Measurements from ENCODE around the gene NR1I3. TPM values are rescaled to one million over a fixed set of nuclear protein-coding genes. Genes with fewer than 3 reads are reported as not detected.
A peak's percentile ranks its signal among the peaks of the same experiment; 100 is the strongest.
"Not testable (repeated sequence)": the region's sequence is repeated elsewhere in the genome, so short reads cannot be mapped to it uniquely, and the experiment has no call there.

NR1I3 gene
- total RNA-seq, 1 donor from 2014 or later: not detected

- TF ChIP-seq POLR2A (IDR thresholded peaks at IDR 0.05): no peak
- no peak for TF ChIP-seq CTCF (IDR thresholded peaks at IDR 0.05)
- TF ChIP-seq POLR2AphosphoS5 (IDR thresholded peaks at IDR 0.05; ENCODE audit: insufficient read depth in 1 of 2, low read depth in 1 of 2): no peak
- H3K9me3 ChIP-seq: peaks cover 4% of the 10 kb centered on the region
- intact Hi-C loops (cut with DNase I): no loop called here
- DNase-seq (ENCODE audit: extremely low spot score in 2 of 2): no peak
- H3K27me3 ChIP-seq: no peaks in the 10 kb centered on the region
- H3K27ac ChIP-seq: no peak overlapping the region
- H3K36me3 ChIP-seq: no peaks in the 10 kb centered on the region
- H3K4me3 ChIP-seq: peak overlapping the region; percentile 46 to 51
- peaks cover 22% of the 10 kb centered on the region for H3K4me1 ChIP-seq
Measured at GRCh38 chr1:161259345-161259702, 21.3 kb upstream of the NR1I3 start.

GRCh38 chr1:161258439-161259344 is 20.7 kb upstream of the NR1I3 start, which contains the start of gene PCP4L1:
Gene PCP4L1 (plus strand): TSS chr1:161258745. CDS start chr1:161258975, 230 bp downstream.
- Histone ChIP-seq H3K27me3 (no peaks in the 10 kb centered on the region), H3K4me1 (peaks cover 22% of the 10 kb centered on the region), H3K4me3 (peak within 1 kb of the TSS; percentile 46 to 51), H3K27ac (no peak within 1 kb of the TSS), H3K9me3 (peaks cover 4% of the 10 kb centered on the region), H3K36me3 (no peaks in the 10 kb centered on the region)
- intact Hi-C loops (cut with DNase I): no loop called here
- TF ChIP-seq POLR2AphosphoS5 (IDR thresholded peaks at IDR 0.05; ENCODE audit: insufficient read depth in 1 of 2, low read depth in 1 of 2) (peak in 1 of 2 donors; percentile 63), POLR2A (IDR thresholded peaks at IDR 0.05) (no peak)
- DNase-seq (ENCODE audit: extremely low spot score in 2 of 2): no peak

- H3K27me3 ChIP-seq; H3K27ac ChIP-seq; intact Hi-C loops (cut with DNase I); H3K36me3 ChIP-seq; H3K9me3 ChIP-seq; H3K4me3 ChIP-seq; DNase-seq (ENCODE audit: extremely low spot score in 2 of 2): not testable (repeated sequence)
- peaks cover 22% of the 10 kb centered on the region for H3K4me1 ChIP-seq
Measured at GRCh38 chr1:161257109-161257508, 19.1 kb upstream of the NR1I3 start.

- peaks cover 18% of the 10 kb centered on the region for H3K4me1 ChIP-seq
- H3K36me3 ChIP-seq; DNase-seq (ENCODE audit: extremely low spot score in 2 of 2); H3K27me3 ChIP-seq; intact Hi-C loops (cut with DNase I); H3K9me3 ChIP-seq; H3K4me3 ChIP-seq; H3K27ac ChIP-seq: not testable (repeated sequence)
Measured at GRCh38 chr1:161255955-161256520, 18.0 kb upstream of the NR1I3 start.

- H3K9me3 ChIP-seq; H3K27me3 ChIP-seq; H3K27ac ChIP-seq; H3K4me3 ChIP-seq; intact Hi-C loops (cut with DNase I); DNase-seq (ENCODE audit: extremely low spot score in 2 of 2); H3K36me3 ChIP-seq: not testable (repeated sequence)
- H3K4me1 ChIP-seq: peaks cover 12% of the 10 kb centered on the region
Measured at GRCh38 chr1:161255302-161255701, 17.3 kb upstream of the NR1I3 start.

GRCh38 chr1:161251579-161251978 is 13.6 kb upstream of the NR1I3 start:
- Histone ChIP-seq H3K4me3 (no peak overlapping the region), H3K27me3 (no peaks in the 10 kb centered on the region), H3K27ac (no peak overlapping the region), H3K9me3 (no peaks in the 10 kb centered on the region), H3K4me1 (no peaks in the 10 kb centered on the region), H3K36me3 (no peaks in the 10 kb centered on the region)
- intact Hi-C loops (cut with DNase I): no loop called here
- TF ChIP-seq CTCF (IDR thresholded peaks at IDR 0.05): no peak
- TF ChIP-seq POLR2A (IDR thresholded peaks at IDR 0.05): no peak
- no peak for TF ChIP-seq POLR2AphosphoS5 (IDR thresholded peaks at IDR 0.05; ENCODE audit: insufficient read depth in 1 of 2, low read depth in 1 of 2)
- no peak for DNase-seq (ENCODE audit: extremely low spot score in 2 of 2)

- Histone ChIP-seq H3K27ac (no peak overlapping the region), H3K4me3 (no peak overlapping the region), H3K4me1 (no peaks in the 10 kb centered on the region), H3K27me3 (no peaks in the 10 kb centered on the region), H3K36me3 (no peaks in the 10 kb centered on the region), H3K9me3 (no peaks in the 10 kb centered on the region)
- no peak for DNase-seq (ENCODE audit: extremely low spot score in 2 of 2)
- TF ChIP-seq POLR2A (IDR thresholded peaks at IDR 0.05): no peak
- TF ChIP-seq CTCF (IDR thresholded peaks at IDR 0.05): no peak
- no peak for TF ChIP-seq POLR2AphosphoS5 (IDR thresholded peaks at IDR 0.05; ENCODE audit: insufficient read depth in 1 of 2, low read depth in 1 of 2)
- intact Hi-C loops (cut with DNase I): no loop called here
Measured at GRCh38 chr1:161250829-161251228, 12.8 kb upstream of the NR1I3 start.

- H3K36me3 ChIP-seq; H3K27ac ChIP-seq; H3K4me3 ChIP-seq; intact Hi-C loops (cut with DNase I); DNase-seq (ENCODE audit: extremely low spot score in 2 of 2); H3K27me3 ChIP-seq; H3K9me3 ChIP-seq; H3K4me1 ChIP-seq: not testable (repeated sequence)
Measured at GRCh38 chr1:161250100-161250499, 12.1 kb upstream of the NR1I3 start.
